GM19025 (cell line): ENCODE data around the gene POP5.
A peak's percentile ranks its signal among the peaks of the same experiment; 100 is the strongest.
"Not testable (repeated sequence)": the region's sequence is repeated elsewhere in the genome, so short reads cannot be mapped to it uniquely, and the experiment has no call there.

Source experiments
- ATAC-seq: cut with Tn5 transposase; IDR thresholded peaks from one replicate; pipeline ENCODE4 v1.9.1; 2021; ENCODE audit warnings: mild to moderate bottlenecking, low read depth, moderate library complexity; ENCODE audit not compliant: unreplicated experiment

POP5 gene

GRCh38 chr12:120580787-120581723 is at the start of gene POP5:
POP5 (minus strand) TSS chr12:120581402; CDS start chr12:120581362, 40 bp downstream.
- peak; percentile 91 for ATAC-seq

- ATAC-seq, result no peak
Measured at GRCh38 chr12:120630104-120630892, 49.1 kb upstream of the POP5 start.

- ATAC-seq, result no peak
Measured at GRCh38 chr12:120628919-120629318, 47.7 kb upstream of the POP5 start.

GRCh38 chr12:120625557-120626419 is 44.6 kb upstream of the POP5 start:
- no peak for ATAC-seq

- ATAC-seq, result no peak
Measured at GRCh38 chr12:120620624-120621023, 39.4 kb upstream of the POP5 start.

GRCh38 chr12:120618954-120619615 is 37.9 kb upstream of the POP5 start:
- ATAC-seq, result no peak

- ATAC-seq, result not testable (repeated sequence)
Measured at GRCh38 chr12:120617767-120618166, 36.6 kb upstream of the POP5 start.

- not testable (repeated sequence) for ATAC-seq
Measured at GRCh38 chr12:120617193-120617592, 36.0 kb upstream of the POP5 start.

GRCh38 chr12:120614848-120615247 is 33.6 kb upstream of the POP5 start:
- no peak for ATAC-seq

GRCh38 chr12:120611534-120611933 is 30.3 kb upstream of the POP5 start:
- ATAC-seq, result not testable (repeated sequence)

GRCh38 chr12:120610560-120610959 is 29.4 kb upstream of the POP5 start:
- no peak for ATAC-seq

- ATAC-seq, result not testable (repeated sequence)
Measured at GRCh38 chr12:120602416-120602815, 21.2 kb upstream of the POP5 start.

GRCh38 chr12:120599672-120600552 is 18.7 kb upstream of the POP5 start:
- ATAC-seq, result no peak

- ATAC-seq, result no peak
Measured at GRCh38 chr12:120598674-120599463, 17.7 kb upstream of the POP5 start.

- no peak for ATAC-seq
Measured at GRCh38 chr12:120597861-120598260, 16.7 kb upstream of the POP5 start.

- ATAC-seq, result no peak
Measured at GRCh38 chr12:120596901-120597300, 15.7 kb upstream of the POP5 start.

GRCh38 chr12:120592121-120593049 is 11.2 kb upstream of the POP5 start:
- ATAC-seq, result no peak
